Suppressor macrophage treated with lipopolysaccharide for 1 hour (primary cell): ENCODE data around the gene RBM42.
"Not testable (repeated sequence)": the region's sequence is repeated elsewhere in the genome, so short reads cannot be mapped to it uniquely, and the experiment has no call there.

Experiments
- DNase-seq, 3 donors: peaks; one replicate each; pipeline ENCODE4 v3.0.0-alpha.2; 2020 to 2022

Gene RBM42

GRCh38 chr19:35628565-35629331, at the start of gene RBM42:
Gene RBM42 (plus strand): TSS chr19:35629036. CDS start chr19:35629154, 118 bp downstream.
- peak; percentile 97 to 99 (median 98) for DNase-seq

- no peak for DNase-seq
These were observed 46.1 kb upstream of the RBM42 start for GRCh38 chr19:35582760-35583159.

GRCh38 chr19:35585848-35586247, 43.0 kb upstream of the RBM42 start, which contains the start of gene PMIS2:
Gene PMIS2 (plus strand): TSS chr19:35586173. CDS start chr19:35586260, 87 bp downstream.
- peak in 2 of 3 donors; percentile 21 to 31 for DNase-seq

GRCh38 chr19:35587321-35587720, 41.5 kb upstream of the RBM42 start:
- DNase-seq: no peak

DNA sequence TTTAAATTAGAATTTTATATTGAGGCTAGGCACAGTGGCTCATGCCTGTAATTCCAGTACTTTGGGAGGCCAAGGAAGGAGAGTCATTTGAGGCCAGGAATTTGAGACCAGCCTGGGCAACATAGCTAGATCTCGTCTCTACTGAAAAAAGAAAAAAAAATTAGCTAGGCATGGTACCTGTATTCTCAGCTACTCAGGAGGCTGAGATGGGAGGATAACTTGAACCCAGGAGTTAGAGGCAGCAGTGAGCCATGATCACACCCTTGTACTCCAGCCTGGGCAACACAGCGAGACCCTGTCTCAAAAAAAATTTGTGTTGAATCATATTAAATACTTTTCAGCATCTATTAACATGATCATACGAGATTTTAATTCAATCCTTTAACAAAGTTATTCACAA, 38.0 kb upstream of the RBM42 start:
- no peak for DNase-seq

GRCh38 chr19:35592226-35592625, 36.6 kb upstream of the RBM42 start:
- peak; percentile 39 to 61 (median 60) for DNase-seq

GRCh38 chr19:35595026-35595425, 33.8 kb upstream of the RBM42 start:
- not testable (repeated sequence) for DNase-seq

- no peak for DNase-seq
These were observed 32.9 kb upstream of the RBM42 start for GRCh38 chr19:35595928-35596327.

DNA sequence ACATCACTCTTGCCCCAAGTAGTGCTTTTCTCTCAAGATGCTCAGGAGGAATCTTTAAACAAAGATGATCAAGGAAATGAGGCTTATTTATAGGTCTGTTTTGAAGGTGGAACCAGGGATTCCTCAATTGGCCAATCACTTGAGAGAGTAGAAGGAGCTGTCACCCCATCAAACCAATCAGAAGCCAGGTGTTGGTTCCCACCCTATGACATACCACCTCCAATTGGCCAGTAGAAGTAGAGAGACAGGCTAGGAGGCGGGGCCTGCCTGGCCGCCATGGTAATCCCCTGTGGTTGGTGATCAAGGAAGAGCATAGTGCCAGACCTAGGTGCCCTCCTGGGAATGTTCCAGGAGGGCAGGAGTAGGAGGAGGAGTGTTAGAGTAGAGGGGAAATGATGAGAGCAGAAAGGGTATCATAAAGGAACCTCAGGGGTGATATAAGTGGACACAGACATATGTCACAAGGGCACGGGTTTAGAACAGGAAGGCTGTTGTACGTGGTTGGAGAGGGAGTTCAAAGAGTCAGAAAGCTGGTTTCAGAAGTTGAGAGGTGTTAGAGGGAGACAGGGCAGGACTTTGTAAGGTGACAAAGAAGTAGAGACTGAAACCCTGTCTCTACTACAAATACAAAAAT, 32.4 kb upstream of the RBM42 start:
- peak; percentile 42 to 55 (median 53) for DNase-seq

- no peak for DNase-seq
These were observed 26.9 kb upstream of the RBM42 start for GRCh38 chr19:35601971-35602370.

DNA sequence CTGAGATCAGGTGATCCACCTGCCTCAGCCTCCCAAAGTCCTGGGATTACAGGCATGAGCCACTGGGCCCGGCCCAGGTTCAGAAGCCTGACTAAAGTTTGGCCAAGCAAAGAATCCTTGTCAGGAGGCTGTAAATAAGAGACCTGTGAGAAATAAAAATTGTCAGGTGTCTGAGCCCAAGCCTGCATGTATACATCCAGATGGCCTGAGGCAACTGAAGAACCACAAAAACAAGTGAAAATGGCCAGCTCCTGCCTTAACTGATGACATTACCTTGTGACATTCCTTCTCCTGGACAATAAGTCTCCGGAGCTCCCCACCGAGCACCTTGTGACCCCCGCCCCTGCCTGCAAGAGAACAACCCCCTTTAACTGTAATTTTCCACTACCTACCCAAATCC, 24.4 kb upstream of the RBM42 start:
- not testable (repeated sequence) for DNase-seq

GRCh38 chr19:35607170-35607569, 21.7 kb upstream of the RBM42 start:
- not testable (repeated sequence) for DNase-seq

DNA sequence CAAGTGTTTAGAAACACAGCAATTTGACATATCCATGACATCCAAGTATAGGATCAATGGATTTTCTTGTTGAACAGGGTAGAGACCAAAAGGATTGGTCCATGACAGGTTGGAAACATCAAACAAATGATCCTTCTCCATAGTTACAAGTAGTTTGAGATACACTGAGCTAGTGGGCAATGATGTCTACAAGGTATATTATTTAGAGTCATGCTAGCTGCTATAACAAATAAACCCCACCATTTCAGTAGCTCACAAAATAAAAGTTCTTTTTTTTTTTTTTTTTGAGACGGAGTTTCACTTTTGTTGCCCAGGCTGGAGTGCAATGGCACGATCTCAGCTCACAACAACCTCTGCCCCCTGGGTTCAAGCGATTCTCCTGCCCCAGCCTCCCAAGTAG, 21.2 kb upstream of the RBM42 start:
- no peak for DNase-seq

DNA sequence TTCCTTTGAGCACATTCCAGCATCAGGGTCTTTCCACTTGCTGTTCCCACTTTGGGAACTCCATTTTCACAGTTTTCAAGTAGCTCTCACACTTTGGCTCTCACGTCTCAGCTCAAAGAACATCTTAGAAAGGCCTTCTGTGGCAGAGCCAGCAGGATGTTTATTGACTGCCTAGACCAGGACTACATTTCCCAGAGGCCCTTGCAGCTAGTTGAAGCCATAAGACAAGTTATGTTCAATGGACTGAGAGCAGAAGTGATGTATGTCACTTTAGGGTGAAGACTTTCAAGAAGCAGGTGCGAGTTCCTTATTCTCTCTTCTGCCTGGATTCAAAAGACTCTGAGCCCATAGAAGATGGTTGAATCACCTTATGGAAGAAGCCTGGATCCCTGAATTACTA, 20.6 kb upstream of the RBM42 start:
- DNase-seq: no peak

- peak; percentile 9 to 25 (median 22) for DNase-seq
These were observed 18.9 kb upstream of the RBM42 start for GRCh38 chr19:35609851-35610353.

- DNase-seq: no peak
These were observed 16.6 kb upstream of the RBM42 start for GRCh38 chr19:35612224-35612558.

GRCh38 chr19:35612559-35613321, 16.1 kb upstream of the RBM42 start, which contains the start of gene HAUS5:
Gene HAUS5 (plus strand): TSS chr19:35612735. CDS start chr19:35612795, 60 bp downstream.
- peak; percentile 94 to 97 (median 96) for DNase-seq

GRCh38 chr19:35613574-35613973, 15.3 kb upstream of the RBM42 start:
- DNase-seq: no peak

- DNase-seq: no peak
These were observed 13.8 kb upstream of the RBM42 start for GRCh38 chr19:35615036-35615435.

GRCh38 chr19:35618857-35619256, 10.0 kb upstream of the RBM42 start:
- DNase-seq: no peak

- DNase-seq: no peak
These were observed 9.4 kb upstream of the RBM42 start for GRCh38 chr19:35619290-35619923.

DNA sequence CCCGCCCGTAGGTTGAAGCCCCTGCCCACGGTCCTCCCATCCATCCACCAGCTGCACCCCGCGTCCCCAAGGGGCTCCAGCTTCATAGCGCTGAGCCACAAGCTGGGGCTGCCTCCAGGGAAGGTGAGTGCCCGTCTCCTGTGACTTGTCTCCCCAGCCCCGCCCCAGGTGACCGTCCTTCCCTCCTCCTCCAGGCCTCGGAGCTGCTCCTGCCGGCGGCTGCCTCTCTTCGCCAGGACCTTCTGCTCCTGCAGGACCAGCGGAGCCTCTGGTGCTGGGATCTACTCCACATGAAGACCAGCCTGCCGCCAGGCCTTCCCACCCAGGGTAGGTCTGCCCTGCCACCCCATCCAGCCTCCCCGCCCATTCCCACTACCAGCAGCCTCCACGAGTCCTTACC, 8.8 kb upstream of the RBM42 start:
- no peak for DNase-seq

- no peak for DNase-seq
These were observed 7.1 kb upstream of the RBM42 start for GRCh38 chr19:35621708-35622107.
